Activated T-cell treated with anti-CD3 and anti-CD28 coated beads for 1 hour (primary cell): ENCODE measurements around the gene OR56B1.

Experiments
- DNase-seq: peaks from one replicate; pipeline ENCODE4 v3.0.0-alpha.2; 2020; ENCODE audit warnings: low read depth

The OR56B1 gene

GRCh38 chr11:5737091-5737490 lies 843 bp downstream of the OR56B1 start:
- no peak for DNase-seq

GRCh38 chr11:5737670-5738392 lies 1.6 kb downstream of the OR56B1 start:
- DNase-seq = no peak

GRCh38 chr11:5738431-5738830 lies 2.2 kb downstream of the OR56B1 start:
- no peak for DNase-seq

- no peak for DNase-seq
Observed at GRCh38 chr11:5746614-5747013, 10.4 kb downstream of the OR56B1 start.

- DNase-seq = no peak
Observed at GRCh38 chr11:5749836-5750235, 13.6 kb downstream of the OR56B1 start.

GRCh38 chr11:5753943-5754342 lies 17.7 kb downstream of the OR56B1 start, which contains the start of gene OR52N4:
OR52N4 (plus strand) TSS chr11:5754243; CDS start chr11:5754741, 498 bp downstream.
- DNase-seq = no peak

- DNase-seq = no peak
Observed at GRCh38 chr11:5767056-5767455, 30.8 kb downstream of the OR56B1 start.

GRCh38 chr11:5783255-5783654 lies 47.0 kb downstream of the OR56B1 start, which contains the start of gene OR52N5:
OR52N5 (minus strand) TSS chr11:5783355; CDS start chr11:5778634, 4,721 bp downstream.
- no peak for DNase-seq
